Astrocyte (in vitro differentiated cells and primary cell): ENCODE results near the gene ELMO1.

Experiments used
- CTCF ChIP-seq: IDR thresholded peaks from 2 replicates; pipeline ENCODE4 v1.5.1; 2011; ENCODE audit warnings: low read depth, mild to moderate bottlenecking, inconsistent platforms, low read length, moderate library complexity; ENCODE audit not compliant: insufficient read depth
- EZH2 ChIP-seq: IDR thresholded peaks from 2 replicates; pipeline ENCODE4 v1.6.1; 2012; ENCODE audit warnings: mild to moderate bottlenecking, low read length, inconsistent platforms; ENCODE audit not compliant: insufficient read depth

GRCh38 chr7:36984041-36984521, 464.6 kb downstream of the ELMO1 start:
- no peak for TF ChIP-seq CTCF
- no peak for TF ChIP-seq EZH2
